ENCODE data around the gene FCER1G. TPM values are rescaled to one million over a fixed set of nuclear protein-coding genes. Genes with fewer than 3 reads are reported as not detected.

FCER1G gene
- total RNA-seq, 1 experiment from 2014 or later = 0.77 TPM

DNA sequence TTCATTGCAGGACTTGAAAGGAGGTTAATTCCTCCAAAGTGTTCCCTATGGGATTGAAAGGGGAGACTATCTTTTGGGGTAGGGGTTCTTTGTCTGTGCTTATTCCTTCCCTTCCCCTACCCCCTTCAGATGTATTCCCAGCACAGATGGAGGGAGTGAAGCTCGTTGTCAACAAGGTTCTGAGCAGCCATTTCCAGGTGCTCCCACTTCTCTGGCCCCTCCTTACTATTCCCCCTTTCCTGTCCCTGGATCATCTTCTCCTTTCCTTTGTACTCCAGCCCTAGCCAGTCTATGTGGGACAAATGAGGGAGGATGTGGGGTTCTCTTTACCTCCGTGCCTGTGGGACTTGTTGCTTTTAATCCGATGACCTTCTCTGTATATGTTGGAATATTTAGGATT is 11.7 kb downstream of the FCER1G start:
- no peaks in the 10 kb centered on the region for H3K27me3 ChIP-seq (ENCODE audit: control insufficient read depth, insufficient read depth, low read length)
- peak overlapping the region; percentile 90 for H3K27ac ChIP-seq (ENCODE audit: low read length)
- no peak for TF ChIP-seq TCF7L2 (IDR thresholded peaks at IDR 0.05; ENCODE audit: low read depth, low read length)
- TF ChIP-seq, protein P1, sequence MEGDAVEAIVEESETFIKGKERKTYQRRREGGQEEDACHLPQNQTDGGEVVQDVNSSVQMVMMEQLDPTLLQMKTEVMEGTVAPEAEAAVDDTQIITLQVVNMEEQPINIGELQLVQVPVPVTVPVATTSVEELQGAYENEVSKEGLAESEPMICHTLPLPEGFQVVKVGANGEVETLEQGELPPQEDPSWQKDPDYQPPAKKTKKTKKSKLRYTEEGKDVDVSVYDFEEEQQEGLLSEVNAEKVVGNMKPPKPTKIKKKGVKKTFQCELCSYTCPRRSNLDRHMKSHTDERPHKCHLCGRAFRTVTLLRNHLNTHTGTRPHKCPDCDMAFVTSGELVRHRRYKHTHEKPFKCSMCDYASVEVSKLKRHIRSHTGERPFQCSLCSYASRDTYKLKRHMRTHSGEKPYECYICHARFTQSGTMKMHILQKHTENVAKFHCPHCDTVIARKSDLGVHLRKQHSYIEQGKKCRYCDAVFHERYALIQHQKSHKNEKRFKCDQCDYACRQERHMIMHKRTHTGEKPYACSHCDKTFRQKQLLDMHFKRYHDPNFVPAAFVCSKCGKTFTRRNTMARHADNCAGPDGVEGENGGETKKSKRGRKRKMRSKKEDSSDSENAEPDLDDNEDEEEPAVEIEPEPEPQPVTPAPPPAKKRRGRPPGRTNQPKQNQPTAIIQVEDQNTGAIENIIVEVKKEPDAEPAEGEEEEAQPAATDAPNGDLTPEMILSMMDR (IDR thresholded peaks at IDR 0.05) = no peak
- TF ChIP-seq POLR2AphosphoS5 (IDR thresholded peaks at IDR 0.05; ENCODE audit: low read depth, low read length) = no peak
- TF ChIP-seq, protein P2, sequence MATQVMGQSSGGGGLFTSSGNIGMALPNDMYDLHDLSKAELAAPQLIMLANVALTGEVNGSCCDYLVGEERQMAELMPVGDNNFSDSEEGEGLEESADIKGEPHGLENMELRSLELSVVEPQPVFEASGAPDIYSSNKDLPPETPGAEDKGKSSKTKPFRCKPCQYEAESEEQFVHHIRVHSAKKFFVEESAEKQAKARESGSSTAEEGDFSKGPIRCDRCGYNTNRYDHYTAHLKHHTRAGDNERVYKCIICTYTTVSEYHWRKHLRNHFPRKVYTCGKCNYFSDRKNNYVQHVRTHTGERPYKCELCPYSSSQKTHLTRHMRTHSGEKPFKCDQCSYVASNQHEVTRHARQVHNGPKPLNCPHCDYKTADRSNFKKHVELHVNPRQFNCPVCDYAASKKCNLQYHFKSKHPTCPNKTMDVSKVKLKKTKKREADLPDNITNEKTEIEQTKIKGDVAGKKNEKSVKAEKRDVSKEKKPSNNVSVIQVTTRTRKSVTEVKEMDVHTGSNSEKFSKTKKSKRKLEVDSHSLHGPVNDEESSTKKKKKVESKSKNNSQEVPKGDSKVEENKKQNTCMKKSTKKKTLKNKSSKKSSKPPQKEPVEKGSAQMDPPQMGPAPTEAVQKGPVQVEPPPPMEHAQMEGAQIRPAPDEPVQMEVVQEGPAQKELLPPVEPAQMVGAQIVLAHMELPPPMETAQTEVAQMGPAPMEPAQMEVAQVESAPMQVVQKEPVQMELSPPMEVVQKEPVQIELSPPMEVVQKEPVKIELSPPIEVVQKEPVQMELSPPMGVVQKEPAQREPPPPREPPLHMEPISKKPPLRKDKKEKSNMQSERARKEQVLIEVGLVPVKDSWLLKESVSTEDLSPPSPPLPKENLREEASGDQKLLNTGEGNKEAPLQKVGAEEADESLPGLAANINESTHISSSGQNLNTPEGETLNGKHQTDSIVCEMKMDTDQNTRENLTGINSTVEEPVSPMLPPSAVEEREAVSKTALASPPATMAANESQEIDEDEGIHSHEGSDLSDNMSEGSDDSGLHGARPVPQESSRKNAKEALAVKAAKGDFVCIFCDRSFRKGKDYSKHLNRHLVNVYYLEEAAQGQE (IDR thresholded peaks at IDR 0.05; ENCODE audit: insufficient read depth in 1 of 2, low read depth in 2 of 2, low read length in 1 of 2) = no peak
- no peak for TF ChIP-seq SIN3A (IDR thresholded peaks at IDR 0.05; ENCODE audit: borderline replicate concordance, insufficient read depth, low read depth, low read length)
- no TSS peak for BruUV-seq (replicated peaks)
- H3K4me1 ChIP-seq (ENCODE audit: control insufficient read depth, insufficient read depth, low read length) = peaks cover 19% of the 10 kb centered on the region
- CTCF ChIA-PET = interaction anchor here (0.5 to 2.5 kb wide), 5 partner anchors 12 to 157 kb away, joined by 4 to 30 read pairs (median 5); partner anchors contain the start of gene NR1I3
- peaks cover 2% of the 10 kb centered on the region; the same call in 1 of the 2 replicates for H3K36me3 ChIP-seq (ENCODE audit: control insufficient read depth, insufficient read depth, low read length)
- peak overlapping the region; percentile 82 to 86 for H3K4me3 ChIP-seq (ENCODE audit: low read depth in 2 of 2, low read length in 2 of 2)
- DNase-seq (ENCODE audit: low read depth, low spot score) (no peak), ATAC-seq (no peak)
- POLR2A ChIA-PET = no interaction called here
- intact Hi-C loops (cut with micrococcal nuclease; ENCODE audit: unreplicated experiment) = loop anchor here (5.0 kb wide), 2 partner anchors 66 to 146 kb away; no protein-coding TSS in a partner anchor
- in situ Hi-C loops (cut with HindIII; ENCODE audit: low pct_unique_long_range_greater_than_20kb, low sequenced_read_pairs) = no loop called here
- H3K9me3 ChIP-seq (ENCODE audit: control insufficient read depth, insufficient read depth, low read depth, low read length) = no peaks in the 10 kb centered on the region

DNA sequence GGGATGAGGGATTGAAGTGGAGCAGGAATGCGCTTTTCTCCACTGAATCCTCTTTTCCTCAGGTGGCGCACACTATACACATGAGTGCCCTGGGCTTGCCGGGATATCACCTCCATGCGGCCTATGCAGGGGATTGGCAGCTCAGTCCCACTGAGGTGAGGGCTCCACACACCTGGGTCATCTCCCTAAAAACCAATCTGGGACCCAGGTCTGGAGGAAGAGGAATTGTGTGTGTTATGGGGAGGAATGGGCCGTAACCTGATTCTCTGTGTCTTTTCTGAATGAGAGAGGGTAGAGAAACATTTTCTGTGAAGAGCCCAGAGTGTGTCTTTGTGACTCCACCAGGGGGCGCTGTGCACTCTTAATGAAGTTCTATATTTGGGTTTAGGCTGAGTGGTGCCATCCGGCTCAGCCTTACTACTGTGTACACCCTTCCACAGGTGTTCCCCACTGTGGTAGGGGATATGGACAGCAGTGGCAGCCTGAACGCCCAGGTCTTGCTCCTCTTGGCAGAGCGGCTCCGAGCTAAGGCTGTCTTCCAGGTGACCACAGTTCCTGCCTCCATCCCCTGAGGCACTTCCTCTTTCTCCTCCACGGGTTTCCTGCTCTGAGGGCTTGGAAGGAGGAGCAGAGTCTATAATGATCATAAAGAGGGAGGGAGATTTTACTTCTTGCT is 12.2 kb downstream of the FCER1G start:
- no peak for TF ChIP-seq SIN3A (IDR thresholded peaks at IDR 0.05; ENCODE audit: borderline replicate concordance, insufficient read depth, low read depth, low read length)
- TF ChIP-seq, protein P1 (IDR thresholded peaks at IDR 0.05) = peak; percentile 88
- Histone ChIP-seq H3K4me3 (ENCODE audit: low read depth in 2 of 2, low read length in 2 of 2) (peak overlapping the region; percentile 82 to 86; a peak in 2 of 4 replicates), H3K4me1 (ENCODE audit: control insufficient read depth, insufficient read depth, low read length) (peaks cover 19% of the 10 kb centered on the region), H3K36me3 (ENCODE audit: control insufficient read depth, insufficient read depth, low read length) (peaks cover 2% of the 10 kb centered on the region; the same call in 1 of the 2 replicates), H3K27ac (ENCODE audit: low read length) (peak overlapping the region; percentile 90), H3K27me3 (ENCODE audit: control insufficient read depth, insufficient read depth, low read length) (no peaks in the 10 kb centered on the region), H3K9me3 (ENCODE audit: control insufficient read depth, insufficient read depth, low read depth, low read length) (no peaks in the 10 kb centered on the region)
- in situ Hi-C loops (cut with HindIII; ENCODE audit: low pct_unique_long_range_greater_than_20kb, low sequenced_read_pairs) = no loop called here
- ChIA-PET POLR2A (no interaction called here), CTCF (interaction anchor here (0.5 to 2.5 kb wide), 5 partner anchors 11 to 156 kb away, joined by 4 to 30 read pairs (median 5); partner anchors contain the start of gene NR1I3)
- peak; percentile 76 for ATAC-seq
- intact Hi-C loops (cut with micrococcal nuclease; ENCODE audit: unreplicated experiment) = loop anchor here (5.0 kb wide), 2 partner anchors 65 to 145 kb away; no protein-coding TSS in a partner anchor
- peak; percentile 39 for DNase-seq (ENCODE audit: low read depth, low spot score)
- BruUV-seq (replicated peaks) = TSS peak; percentile 64
